Esophagus squamous epithelium (tissue), 5 donors: ENCODE measurements around the gene NOM1. TPM values are rescaled to one million over a fixed set of nuclear protein-coding genes. Genes with fewer than 3 reads are reported as not detected.

Experiments
- DNase-seq: peaks from one replicate; lab custom pipeline; 2025; lab: John Stamatoyannopoulos, UW
- H3K27ac ChIP-seq, 4 donors: fragments of 200-600 bp; sonication (generic); one replicate each; pipeline ENCODE4 v1.5.1; 2016 to 2019; ENCODE audit warnings: mild to moderate bottlenecking in 1 of 4
- H3K27me3 ChIP-seq, 4 donors: fragments of 200-600 bp; sonication (generic); 1 replicate in 3 of 4; 2 replicates in 1 of 4; pipeline versions ENCODE4 v1.5.1 to v1.6.0; 2017 to 2021; ENCODE audit warnings: antibody characterized with exemption in 1 of 4
- H3K36me3 ChIP-seq, 3 donors: fragments of 200-600 bp; sonication (generic); one replicate each; pipeline ENCODE4 v1.5.1; 2016 to 2019
- H3K4me1 ChIP-seq, 3 donors: fragments of 200-600 bp; sonication (generic); one replicate each; pipeline ENCODE4 v1.5.1; 2017 to 2019
- H3K4me3 ChIP-seq, 4 donors: fragments of 200-600 bp; sonication (generic); 1 replicate in 3 of 4; 2 replicates in 1 of 4; pipeline ENCODE4 v1.5.1; 2016 to 2019; ENCODE audit warnings: mild to moderate bottlenecking in 2 of 4, moderate library complexity in 1 of 4
- H3K9me3 ChIP-seq, 3 donors: fragments of 200-600 bp; sonication (generic); one replicate each; pipeline ENCODE4 v1.5.1; 2016 to 2019
- CTCF ChIP-seq, 6 experiments: fragments of 450-650 bp in 4 of 6; fragments of 200-600 bp in 2 of 6; sonication (generic) in 2 of 6; IDR thresholded peaks; one replicate each; pipeline ENCODE4 v1.5.1; 2016 to 2019; ENCODE audit warnings: antibody characterized with exemption in 6 of 6, mild to moderate bottlenecking in 4 of 6, moderate library complexity in 4 of 6
- POLR2A ChIP-seq, 4 donors: fragments of 450-650 bp; IDR thresholded peaks; one replicate each; pipeline ENCODE4 v1.6.1; 2017; ENCODE audit warnings: antibody characterized with exemption in 4 of 4, mild to moderate bottlenecking in 4 of 4, moderate library complexity in 3 of 4
- WGBS, 2 donors: methylation state at CpG; one replicate each; pipeline ENCODE4 v1.1.5; 2018; 5-methylcytosine and 5-hydroxymethylcytosine counted together
- intact Hi-C: fragments of 100-400 bp; cut with DNase I; formaldehyde crosslinking; loops from one replicate; pipeline ENCODE4 v1.15.0; 2022
- total RNA-seq, 4 donors: library from RNA; depleted of rRNA; stranded (reverse); fragments of >200 nt; gene quantifications; one replicate each; pipeline ENCODE4 v1.1.0, GENCODE V29; 2016
- donor health status: DM: yes; HTN: yes; CAD: no.

Gene NOM1
- total RNA-seq, 4 donors from 2014 or later = 4.6 to 26.9 (median 17.8) TPM

GRCh38 chr7:157014635-157015555 lies 65.4 kb downstream of the NOM1 start:
- no peak for TF ChIP-seq POLR2A (IDR thresholded peaks at IDR 0.05)
- no peak for TF ChIP-seq CTCF (IDR thresholded peaks at IDR 0.05)
- Histone ChIP-seq H3K36me3 (no peaks in the 10 kb centered on the region), H3K4me1 (peaks cover 15 to 44% (median 15%) of the 10 kb centered on the region in 3 donors), H3K27me3 (peaks cover 22 to 100% (median 39%) of the 10 kb centered on the region in 4 donors), H3K9me3 (no peaks in the 10 kb centered on the region), H3K27ac (no peak overlapping the region), H3K4me3 (no peak overlapping the region)
- WGBS, 2 donors = 37 to 54% methylated on average over 6 to 9 of the region's 12 CpGs
- intact Hi-C loops = no loop called here
- no peak for DNase-seq

- Histone ChIP-seq H3K4me3 (no peak overlapping the region), H3K27me3 (peaks cover 28 to 100% (median 48%) of the 10 kb centered on the region in 4 donors), H3K4me1 (peaks cover 9 to 44% (median 17%) of the 10 kb centered on the region in 3 donors), H3K9me3 (no peaks in the 10 kb centered on the region), H3K27ac (no peak overlapping the region), H3K36me3 (no peaks in the 10 kb centered on the region)
- WGBS, 2 donors = 42 to 60% methylated on average over 1 to 9 of the region's 11 CpGs
- TF ChIP-seq CTCF (IDR thresholded peaks at IDR 0.05) (no peak), POLR2A (IDR thresholded peaks at IDR 0.05) (no peak)
- no peak for DNase-seq
- intact Hi-C loops = no loop called here
Observed at GRCh38 chr7:157016024-157016351, 66.5 kb downstream of the NOM1 start.

- WGBS, 2 donors = 42 to 52% methylated on average over 11 of the region's 16 CpGs
- no peak overlapping the region for H3K27ac ChIP-seq
- no peak for DNase-seq
- no peak overlapping the region for H3K4me3 ChIP-seq
- H3K36me3 ChIP-seq = no peaks in the 10 kb centered on the region
- H3K9me3 ChIP-seq = no peaks in the 10 kb centered on the region
- intact Hi-C loops = no loop called here
- H3K4me1 ChIP-seq = peaks cover 12 to 44% (median 14%) of the 10 kb centered on the region in 3 donors
- H3K27me3 ChIP-seq = peaks cover 28 to 100% (median 47%) of the 10 kb centered on the region in 4 donors
- TF ChIP-seq POLR2A (IDR thresholded peaks at IDR 0.05) (no peak), CTCF (IDR thresholded peaks at IDR 0.05) (no peak)
Observed at GRCh38 chr7:157016352-157017041, 67.0 kb downstream of the NOM1 start.

GRCh38 chr7:157017149-157017548 lies 67.6 kb downstream of the NOM1 start:
- Histone ChIP-seq H3K4me3 (no peak overlapping the region), H3K36me3 (no peaks in the 10 kb centered on the region), H3K4me1 (peaks cover 15 to 43% (median 17%) of the 10 kb centered on the region in 3 donors), H3K27ac (no peak overlapping the region), H3K27me3 (peaks cover 31 to 100% (median 51%) of the 10 kb centered on the region in 4 donors), H3K9me3 (no peaks in the 10 kb centered on the region)
- intact Hi-C loops = no loop called here
- DNase-seq = no peak
- 45 to 47% methylated on average over 11 of the region's 11 CpGs for WGBS, 2 donors
- TF ChIP-seq CTCF (IDR thresholded peaks at IDR 0.05) (no peak), POLR2A (IDR thresholded peaks at IDR 0.05) (no peak)
